HPDE6-E6E7 (cell line): ENCODE data around the gene PALLD.

Experiments
- DNase-seq: peaks from one replicate; pipeline ENCODE4 v3.0.0; 2011; ENCODE audit warnings: missing footprints; ENCODE audit errors: extremely low spot score

Gene PALLD

DNA sequence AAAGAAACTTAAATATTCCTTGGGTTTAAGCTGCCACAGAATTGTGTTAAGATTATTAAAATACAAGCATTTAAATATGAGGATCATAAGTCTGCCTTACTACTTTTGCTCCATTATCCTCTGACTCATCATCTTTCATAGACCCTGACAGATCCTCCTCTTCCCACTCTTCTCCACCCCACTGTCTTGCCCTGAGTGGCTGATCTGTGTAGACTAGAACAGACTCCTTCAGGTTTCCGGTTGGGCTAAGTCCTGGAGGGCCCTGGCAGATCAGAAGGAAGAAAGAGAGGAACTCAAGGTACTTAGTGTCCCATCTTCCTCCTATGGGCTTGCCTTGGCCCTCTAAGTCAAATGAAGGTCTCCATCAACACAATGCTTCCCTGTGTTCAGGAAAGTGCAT, 30.7 kb downstream of the PALLD start:
- DNase-seq, result no peak

DNA sequence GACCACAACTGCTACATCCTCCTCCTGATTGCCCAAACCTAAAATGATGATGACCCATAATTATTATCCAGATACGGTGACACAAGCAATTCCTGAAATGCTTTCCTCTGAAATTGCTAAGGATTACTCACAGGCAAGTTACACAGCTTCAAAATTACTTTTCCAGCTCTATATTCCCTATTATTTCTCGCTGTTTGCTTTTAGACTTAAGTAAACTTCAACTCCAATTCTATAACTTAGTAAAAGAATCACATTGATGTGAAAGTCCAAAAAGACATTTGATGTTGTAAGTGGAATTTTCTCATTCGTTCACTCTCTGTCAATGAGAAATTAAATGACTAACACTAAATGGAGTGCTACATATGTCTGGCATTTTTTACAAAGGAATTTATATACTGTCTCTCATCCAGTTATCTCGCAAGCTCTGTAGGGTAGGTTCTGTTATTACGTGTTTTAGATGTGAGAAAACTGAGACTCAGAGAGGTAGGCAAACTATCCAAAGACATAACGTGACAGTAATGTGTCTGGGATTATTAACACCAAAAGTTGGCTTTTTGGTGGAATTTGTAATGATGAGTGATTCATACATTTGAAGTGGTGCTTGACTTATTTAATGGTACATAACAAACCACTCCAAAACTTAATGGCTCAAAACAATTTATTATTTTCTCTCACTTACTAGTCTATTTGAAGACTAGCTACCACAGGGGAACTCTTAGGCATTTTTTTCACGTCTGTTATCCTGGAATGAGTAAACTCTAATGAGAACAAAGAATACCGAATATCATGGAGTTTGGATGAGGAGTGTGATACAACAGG, 31.5 kb downstream of the PALLD start:
- no peak for DNase-seq

DNA sequence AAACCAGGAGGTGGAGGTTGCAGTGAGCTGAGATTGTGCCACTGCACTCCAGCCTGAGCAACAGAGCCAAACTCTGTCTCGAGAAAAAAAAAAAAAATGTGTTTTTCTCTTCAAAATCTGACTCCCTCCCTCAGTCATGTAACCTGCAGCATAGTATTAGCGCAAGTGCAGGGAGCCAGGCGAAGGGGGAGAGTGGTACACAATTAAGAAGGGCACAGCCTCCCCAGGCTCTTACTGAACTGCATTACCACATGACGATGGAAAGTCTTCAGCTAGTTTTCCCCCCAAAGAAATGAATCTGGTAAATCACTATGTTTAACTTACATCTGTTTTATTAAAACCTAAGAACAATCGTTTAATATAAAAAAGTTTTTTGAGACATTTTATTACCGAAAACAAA, 32.4 kb downstream of the PALLD start:
- DNase-seq, result no peak

DNA sequence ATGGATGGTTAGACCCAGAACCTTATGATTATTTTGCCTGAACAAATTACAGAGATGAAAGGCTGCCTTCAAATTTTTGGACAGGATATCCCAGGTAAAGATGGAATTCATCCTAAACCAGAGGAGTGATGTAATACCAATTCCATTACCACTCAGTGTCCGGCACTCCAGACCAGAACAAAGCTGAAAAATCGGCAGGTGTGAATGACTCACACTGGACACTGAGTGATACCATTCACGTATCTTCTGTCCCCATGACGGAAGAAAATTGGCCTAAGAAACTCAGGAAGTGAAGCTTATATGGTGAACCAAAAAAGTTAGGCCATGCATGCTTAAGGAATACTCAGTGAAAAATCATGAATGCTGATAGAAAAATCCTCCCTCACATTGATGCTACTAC, 34.5 kb downstream of the PALLD start:
- DNase-seq, result no peak

DNA sequence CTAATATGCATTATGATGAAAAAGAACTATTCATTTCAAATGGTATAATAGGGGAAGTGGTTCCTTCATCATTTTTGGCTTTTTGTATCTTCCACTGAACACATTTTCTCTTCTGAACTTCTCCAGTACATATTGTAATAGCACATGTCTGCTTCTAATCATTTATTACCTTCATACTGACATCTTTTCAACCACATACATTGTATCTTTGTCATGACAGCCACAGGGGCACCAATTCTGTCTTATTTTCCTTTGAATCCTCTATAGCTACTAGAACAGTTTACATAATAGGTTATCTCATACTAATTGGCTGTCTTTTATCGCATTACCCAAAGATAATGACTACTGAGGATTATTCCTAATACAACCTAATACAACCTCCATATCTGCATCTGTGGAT, 37.7 kb downstream of the PALLD start:
- no peak for DNase-seq

DNA sequence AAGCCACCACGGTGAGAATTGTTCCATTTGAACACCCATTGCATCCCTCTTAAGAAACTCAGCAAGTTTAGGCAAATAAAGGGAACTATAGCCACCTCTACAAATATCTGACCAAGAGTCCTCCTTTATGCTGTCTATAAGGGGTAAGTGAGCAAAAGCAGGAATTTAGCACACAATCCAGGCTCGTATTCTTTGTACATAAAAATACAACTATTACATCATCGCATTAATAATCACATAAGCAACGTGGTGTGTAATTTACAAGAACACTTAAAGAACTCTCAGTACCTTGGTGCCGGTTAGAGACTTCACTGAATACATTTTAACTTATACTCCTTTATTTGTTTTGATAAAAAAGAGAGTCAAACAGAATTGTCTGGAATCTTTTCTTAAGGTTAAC, 38.8 kb downstream of the PALLD start:
- no peak for DNase-seq

DNA sequence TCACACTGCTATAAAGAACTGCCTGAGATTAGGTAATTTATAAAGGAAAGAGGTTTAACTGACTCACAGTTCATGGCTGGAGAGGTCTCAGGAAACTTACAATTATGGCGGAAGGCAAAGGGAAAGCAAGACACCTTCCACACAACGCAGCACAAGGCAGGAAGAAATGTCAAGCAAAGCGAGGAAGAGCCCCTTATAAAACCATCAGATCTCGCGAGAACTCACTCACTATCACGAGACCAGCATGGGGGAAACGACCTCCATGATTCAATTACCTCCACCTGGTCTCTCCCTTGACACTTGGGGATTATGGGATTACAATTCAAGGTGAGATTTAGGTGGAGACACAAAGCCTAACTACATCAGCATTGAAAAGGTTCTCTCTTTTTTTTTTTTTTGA, 39.6 kb downstream of the PALLD start:
- no peak for DNase-seq

DNA sequence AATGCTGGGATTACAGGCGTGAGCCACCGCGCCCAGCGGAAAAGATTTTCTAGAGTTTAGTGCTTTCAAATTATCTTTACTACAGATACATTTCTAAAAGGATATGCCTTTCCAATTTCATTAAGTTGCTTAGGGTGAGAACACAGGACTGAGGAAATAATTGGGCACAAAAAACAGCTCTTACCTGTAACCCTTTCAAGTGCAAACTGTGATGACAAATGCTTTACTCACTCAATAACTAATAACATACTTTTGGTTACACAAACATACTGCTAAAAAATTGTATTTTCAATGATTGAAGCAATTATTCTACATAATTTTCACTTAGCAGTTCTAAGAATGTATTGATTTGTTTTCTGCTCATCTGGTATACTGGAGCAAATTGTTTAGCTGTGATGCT, 40.2 kb downstream of the PALLD start:
- no peak for DNase-seq

DNA sequence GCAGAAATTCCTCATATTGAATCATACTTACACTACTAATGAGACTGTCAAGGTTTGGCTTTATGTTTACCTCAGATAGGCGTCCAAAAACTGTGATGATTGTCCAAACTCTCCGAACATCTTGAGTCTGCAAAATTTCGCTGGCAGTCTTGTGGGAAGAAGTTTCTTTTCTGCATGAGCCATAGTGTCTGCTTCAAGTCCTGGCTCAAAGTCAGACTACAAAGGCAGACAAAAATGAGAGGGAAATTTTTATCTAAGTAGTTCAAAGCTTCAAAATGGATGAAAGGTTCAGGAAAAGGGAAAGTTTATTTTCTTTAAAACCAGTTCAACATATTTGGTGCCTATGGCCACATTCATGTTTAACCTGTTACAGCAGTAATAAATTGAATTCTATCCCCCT, 40.7 kb downstream of the PALLD start:
- DNase-seq, result no peak

DNA sequence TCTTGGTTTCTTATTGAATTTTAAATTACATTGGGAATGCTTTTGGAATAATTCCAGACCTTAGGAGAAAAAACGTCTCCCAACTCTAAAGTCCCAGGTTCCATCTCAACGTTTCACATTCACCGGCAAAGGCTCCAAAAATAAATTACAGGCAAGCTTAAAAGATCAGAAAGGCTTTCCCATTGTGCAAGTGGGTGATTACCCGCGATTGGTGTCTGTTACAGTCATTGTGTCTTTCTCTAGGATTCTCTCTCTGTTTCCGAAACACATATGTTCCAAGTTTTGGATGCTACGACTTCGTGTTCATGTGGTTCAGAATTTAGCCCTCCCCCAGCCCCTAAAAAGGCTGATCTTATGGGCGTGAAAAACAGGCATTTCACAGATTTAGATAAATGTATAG, 41.8 kb downstream of the PALLD start:
- DNase-seq, result no peak

DNA sequence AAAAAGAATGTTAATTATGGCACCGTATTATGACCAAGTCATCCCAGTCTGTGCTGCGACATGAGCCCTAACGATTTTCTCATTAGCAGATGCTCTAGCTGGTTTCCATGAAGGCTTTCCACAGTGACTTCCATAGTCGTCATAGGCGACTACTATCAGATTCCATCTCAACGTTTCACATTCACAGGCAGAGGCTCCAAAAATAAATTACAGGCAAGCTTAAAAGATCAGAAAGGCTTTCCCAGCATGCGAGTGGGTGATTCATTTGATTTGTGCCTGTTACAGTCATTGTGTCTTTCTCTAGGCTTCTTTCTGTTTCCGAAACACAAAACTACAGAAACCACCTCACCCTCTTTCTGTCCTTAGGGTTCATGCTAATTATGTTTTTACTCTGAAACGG, 43.2 kb downstream of the PALLD start:
- no peak for DNase-seq

DNA sequence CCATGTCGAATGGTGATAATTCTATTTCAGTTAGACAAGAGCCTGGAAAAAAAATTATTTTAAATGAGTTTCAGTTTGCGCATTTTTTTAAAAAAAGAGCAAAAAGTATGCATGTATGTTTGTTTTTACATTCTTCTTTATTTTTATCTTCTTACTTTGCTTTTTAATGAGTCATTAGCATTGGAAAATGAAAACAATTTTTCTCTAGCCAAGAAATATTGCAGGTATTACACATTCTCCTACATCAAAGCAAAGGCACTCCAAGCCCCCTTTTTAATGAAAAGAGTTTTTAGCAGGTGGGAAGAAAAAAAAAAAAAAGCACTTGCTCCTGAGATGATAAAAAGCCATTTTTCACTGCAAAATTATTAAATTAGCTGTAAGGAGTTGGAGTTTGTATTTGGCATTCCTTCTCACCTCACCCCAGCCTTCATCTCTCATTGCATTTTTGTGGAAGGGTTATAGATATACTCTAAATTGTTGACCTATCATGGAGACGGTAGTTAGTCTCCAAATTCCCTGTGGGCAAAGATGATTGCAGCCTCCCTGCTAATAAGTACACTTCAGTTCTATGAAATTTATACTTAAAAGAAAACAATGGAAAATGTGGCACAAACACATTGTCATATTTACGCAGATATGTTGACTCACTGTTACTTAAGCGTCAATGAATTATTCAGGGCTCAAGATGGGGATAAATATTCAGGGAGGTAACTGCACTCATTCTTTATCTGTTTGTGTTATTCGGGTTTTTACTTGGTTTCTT, 43.8 kb downstream of the PALLD start:
- DNase-seq, result no peak

DNA sequence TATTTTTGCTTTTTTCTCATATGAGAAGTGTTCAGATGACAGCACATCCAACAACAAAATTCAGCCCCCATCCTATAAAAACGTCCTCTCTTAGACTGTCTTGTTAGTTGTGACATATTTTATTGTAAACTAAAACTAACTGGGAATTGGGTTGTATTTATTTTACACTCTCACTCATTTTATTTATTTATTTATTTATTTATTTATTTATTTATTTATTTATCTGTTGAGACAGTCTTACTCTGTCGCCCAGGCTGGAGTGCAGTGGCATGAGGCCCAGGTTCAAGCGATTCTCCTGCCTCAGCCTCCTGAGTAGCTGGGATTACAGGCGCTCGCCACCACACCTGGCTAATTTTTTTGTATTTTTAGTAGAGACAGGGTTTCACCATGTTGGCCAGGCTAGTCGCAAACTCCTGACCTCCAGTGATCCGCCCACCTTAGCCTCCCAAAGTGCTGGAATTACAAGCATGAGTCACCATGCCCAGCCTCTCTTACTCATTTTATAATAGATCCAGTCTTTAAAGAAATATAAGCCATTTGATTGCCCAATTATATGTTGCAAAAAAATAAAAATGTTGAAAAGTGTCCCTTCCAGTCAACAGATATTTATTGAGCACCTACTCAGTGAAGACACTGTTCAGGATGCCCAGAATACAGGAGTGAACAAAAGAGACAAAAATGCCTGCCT, 44.6 kb downstream of the PALLD start:
- no peak for DNase-seq

DNA sequence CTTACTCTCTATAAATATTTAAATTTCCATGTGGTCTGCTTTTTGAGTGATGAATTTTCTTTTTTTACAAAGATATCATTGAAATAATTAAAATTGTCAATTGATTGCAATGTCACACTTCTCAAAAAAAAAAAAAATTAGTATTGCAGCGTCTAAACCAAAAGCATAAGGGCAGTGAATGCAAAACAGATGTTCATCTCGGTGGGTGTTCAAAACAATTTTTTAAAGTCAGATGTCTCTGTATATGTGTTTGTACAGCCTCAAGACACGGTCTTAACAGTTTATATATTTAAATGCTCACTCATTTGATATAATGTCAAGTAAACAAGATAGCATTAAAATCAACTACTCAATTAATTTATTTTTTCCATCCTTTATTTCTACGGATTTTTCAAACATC, 52.3 kb downstream of the PALLD start:
- DNase-seq, result no peak

DNA sequence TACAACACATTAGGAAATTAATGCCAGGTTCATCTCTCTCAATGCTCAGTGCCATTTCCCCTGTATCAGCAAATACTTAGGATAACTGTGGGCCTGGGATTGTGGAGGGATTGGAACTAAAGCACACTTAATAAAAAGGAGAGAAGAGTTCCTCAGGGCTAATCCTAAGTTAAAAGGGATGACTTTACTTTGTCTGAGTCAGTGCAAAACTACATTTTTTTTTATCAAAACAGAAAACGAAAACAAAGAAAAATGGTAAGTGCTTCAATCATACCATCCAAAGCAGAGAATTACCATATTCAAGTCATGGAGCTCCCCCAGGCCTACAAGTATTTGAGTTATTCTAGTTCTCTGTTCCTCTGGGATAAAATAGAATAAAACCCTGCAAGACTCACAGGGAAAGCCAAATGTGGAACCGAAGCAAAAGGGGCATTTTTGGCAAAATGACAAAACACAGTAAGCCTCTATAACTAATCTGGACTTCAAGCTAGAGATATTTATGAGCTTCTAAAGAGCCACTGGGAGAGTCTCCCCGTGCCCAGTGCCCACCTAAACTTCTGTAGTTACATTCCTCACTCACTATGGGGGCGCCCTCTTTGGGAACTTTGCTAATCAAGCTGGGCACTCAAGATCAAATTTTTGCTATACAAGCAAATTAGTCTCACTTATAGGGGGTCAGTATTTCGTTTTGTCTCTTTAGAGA, 53.4 kb downstream of the PALLD start:
- DNase-seq, result no peak

DNA sequence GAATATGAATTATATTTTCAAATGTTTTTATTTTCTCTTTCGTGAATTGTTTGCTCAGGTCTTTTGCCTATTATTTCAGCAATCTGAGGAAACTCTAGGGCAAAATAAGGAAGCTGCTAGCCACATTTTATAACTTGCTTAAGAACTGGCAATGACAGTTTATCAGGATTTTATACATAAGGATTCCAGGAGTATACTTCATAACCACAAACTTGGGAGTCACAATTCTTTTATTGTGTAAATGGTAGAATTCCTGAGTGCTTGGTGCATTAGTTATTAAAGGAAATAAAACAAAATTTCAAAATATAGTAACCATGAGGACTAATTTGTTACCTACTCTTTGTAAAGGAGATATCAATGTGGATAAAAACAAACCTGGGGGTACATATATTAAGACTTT, 54.4 kb downstream of the PALLD start:
- DNase-seq, result no peak

DNA sequence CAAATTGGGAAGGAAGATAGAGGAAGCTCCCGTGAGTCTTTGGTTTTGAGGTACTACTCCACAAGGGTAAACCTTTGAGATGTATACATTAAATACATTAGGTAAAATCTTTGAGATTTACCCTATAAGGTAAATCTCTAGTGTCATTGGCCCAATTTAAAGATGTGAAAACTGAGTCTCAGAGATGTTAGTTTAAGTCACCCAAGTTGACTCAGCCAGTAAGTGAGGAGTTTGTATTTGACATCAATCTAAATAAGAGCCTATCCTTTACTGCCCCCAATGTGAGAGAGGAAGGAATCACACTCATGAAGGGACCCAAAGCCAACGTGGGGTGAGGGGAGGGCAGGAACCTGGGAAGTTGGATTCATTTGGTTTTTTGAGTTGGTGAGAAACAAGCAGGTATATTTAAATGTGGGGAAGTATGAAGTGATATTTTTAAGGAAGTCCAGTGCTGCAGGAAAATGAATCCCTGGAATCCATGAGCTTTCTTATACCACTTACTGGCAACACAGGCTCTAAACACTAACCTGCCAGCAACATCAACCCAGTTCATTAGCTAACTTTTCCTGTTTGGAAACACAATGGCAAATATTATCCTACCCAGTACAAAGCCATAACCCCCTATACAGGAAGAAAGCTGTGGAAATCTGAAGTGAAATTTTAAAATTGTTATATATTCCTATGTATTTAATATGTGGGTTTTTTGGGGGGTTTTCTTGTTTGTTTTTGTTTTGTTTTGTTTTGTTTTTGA, 55.3 kb downstream of the PALLD start:
- DNase-seq, result no peak

DNA sequence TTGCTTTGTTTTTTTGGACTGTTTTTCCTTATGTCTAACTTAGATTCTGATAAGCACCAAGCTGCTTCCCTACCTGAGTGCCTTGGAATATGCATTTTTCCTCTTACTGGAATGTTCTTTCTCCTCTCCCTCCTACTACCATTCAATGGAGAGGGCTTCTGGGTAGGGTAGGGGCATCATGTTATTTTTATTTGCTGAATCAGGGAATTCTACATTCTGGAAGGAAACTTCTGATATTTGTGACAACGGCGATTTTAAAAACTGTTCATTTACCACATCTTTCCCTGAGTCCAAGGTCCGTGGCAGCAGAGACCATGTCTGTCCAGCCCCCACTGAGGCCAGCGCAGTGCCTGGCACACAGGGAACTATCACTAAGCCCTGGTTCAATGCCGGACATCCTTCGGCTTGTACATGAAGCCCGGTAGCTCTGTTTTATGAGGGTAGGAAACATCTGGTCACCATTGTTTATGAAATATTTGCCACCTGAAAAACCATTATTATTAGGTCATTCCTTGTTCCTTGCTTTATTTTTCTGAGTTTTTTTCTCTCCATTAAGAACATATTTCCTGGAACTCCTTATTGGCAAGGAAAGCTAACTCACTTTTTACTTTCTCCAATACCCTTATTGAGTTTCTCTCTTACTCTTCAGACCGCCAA, 57.0 kb downstream of the PALLD start:
- DNase-seq, result no peak

DNA sequence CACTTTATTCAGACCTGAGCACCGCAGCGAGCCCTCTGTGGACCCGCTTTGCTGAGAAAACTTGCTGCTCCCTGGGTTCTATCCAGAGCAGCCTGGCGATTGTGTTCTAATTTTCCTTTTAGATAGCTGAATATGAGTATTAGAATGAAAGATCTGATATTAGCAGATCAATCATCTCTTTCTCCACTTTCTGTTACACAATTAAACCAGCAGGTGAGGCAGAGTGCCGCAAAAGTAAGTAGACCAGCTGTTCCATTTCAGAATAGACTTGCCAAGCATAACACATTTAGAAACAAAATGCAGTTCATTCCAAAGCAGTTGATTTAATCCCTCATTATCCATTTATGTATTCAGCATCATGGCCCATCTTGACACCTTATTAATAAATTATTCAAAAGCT, 58.6 kb downstream of the PALLD start:
- DNase-seq, result no peak

DNA sequence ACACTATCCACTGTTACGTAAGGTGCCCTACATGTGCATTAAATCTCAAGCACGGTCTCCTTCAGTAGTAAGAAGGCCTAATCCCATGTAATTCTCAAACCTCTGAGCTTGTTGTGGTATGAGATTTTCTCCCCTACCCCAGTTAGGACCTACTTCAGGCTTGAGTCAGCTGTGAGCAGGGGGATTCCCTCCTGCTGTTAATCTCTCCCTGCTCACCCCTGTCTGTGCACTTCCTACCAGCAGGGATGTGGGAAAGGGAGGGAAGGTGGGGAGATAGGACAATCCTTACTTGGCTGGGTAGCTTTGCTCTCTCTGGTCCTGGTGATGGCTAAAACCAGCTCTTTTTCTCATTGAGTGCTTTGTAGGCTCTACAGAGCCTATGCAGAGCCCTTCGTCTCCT, 60.8 kb downstream of the PALLD start:
- DNase-seq, result no peak

DNA sequence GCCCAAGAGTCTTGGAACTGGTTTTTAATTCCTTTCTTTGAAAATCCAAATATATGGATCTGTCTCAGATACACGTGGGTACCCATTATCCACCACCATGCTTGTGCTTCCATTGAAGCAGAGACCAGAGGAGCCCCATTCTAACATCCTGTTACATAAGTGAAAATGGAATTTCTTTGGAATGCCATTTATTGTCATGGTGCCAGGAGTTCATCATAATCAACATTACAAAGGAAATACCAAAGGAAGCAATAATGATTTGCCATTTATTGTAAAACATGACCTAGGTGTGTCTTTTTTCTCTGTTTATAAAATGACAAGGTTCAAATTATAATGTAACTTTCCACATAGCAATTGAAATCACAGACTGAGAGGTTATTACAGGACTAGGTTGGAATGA, 61.7 kb downstream of the PALLD start:
- no peak for DNase-seq
